ENCODE data around the gene CSN2.

DNA sequence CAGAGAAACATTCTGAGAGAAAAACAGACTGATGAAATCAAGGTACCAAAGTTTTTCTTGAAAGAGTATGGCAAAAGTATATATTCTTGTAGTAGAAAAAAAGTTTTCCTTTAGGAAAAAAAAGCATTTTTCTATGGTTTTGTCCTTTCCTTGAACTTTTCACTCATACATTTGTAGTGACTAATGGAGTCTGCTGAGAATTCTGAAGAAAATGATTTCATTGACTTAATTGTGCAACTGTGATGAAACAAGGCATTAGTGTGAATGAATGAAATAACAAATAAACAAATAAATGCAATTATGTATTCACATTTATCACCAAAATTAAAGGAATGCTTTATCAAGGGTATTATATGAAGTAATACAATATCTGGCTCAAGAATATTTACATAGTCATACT lies 29.0 kb downstream of the CSN2 start:
- TF ChIP-seq, protein P1, sequence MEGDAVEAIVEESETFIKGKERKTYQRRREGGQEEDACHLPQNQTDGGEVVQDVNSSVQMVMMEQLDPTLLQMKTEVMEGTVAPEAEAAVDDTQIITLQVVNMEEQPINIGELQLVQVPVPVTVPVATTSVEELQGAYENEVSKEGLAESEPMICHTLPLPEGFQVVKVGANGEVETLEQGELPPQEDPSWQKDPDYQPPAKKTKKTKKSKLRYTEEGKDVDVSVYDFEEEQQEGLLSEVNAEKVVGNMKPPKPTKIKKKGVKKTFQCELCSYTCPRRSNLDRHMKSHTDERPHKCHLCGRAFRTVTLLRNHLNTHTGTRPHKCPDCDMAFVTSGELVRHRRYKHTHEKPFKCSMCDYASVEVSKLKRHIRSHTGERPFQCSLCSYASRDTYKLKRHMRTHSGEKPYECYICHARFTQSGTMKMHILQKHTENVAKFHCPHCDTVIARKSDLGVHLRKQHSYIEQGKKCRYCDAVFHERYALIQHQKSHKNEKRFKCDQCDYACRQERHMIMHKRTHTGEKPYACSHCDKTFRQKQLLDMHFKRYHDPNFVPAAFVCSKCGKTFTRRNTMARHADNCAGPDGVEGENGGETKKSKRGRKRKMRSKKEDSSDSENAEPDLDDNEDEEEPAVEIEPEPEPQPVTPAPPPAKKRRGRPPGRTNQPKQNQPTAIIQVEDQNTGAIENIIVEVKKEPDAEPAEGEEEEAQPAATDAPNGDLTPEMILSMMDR (IDR thresholded peaks at IDR 0.05): no peak
- TF ChIP-seq POLR2A (IDR thresholded peaks at IDR 0.05): no peak
